ENCODE measurements around the gene LOXL1. TPM values are rescaled to one million over a fixed set of nuclear protein-coding genes. Genes with fewer than 3 reads are reported as not detected.

LOXL1 gene
- total and polyA plus RNA-seq, 9 of the 15 experiments (the other 6 are each of a cell fraction or from before 2014, with no cell fraction given) = 0.14 TPM; not detected in 8

- TF ChIP-seq HEY1 (CRISPR knock-in tag; IDR thresholded peaks at IDR 0.05; ENCODE audit: borderline replicate concordance) = no peak
- no peak for TF ChIP-seq SNRNP70 (optimal IDR thresholded peaks at IDR 0.05; ENCODE audit: low read depth, low read length)
- no peak for TF ChIP-seq CBX3 (IDR thresholded peaks at IDR 0.05; ENCODE audit: borderline replicate concordance in 1 of 2, low read length in 2 of 2)
- TF ChIP-seq NFE2L1 (tag; IDR thresholded peaks at IDR 0.05; ENCODE audit: borderline replicate concordance, low read depth) = no peak
- TF ChIP-seq ZKSCAN1 (IDR thresholded peaks at IDR 0.05; ENCODE audit: low read depth, low read length) = no peak
- no peak for TF ChIP-seq SMARCE1 (IDR thresholded peaks at IDR 0.05)
- no peak for TF ChIP-seq BACH1 (tag; IDR thresholded peaks at IDR 0.05)
- TF ChIP-seq CHD1 (IDR thresholded peaks at IDR 0.05; ENCODE audit: low read length) = no peak
- no peak for TF ChIP-seq POLR3A (IDR thresholded peaks at IDR 0.05; ENCODE audit: borderline replicate concordance, extremely low read depth, insufficient read depth, insufficient read length)
- no peak for TF ChIP-seq FOXK1 (CRISPR knock-in tag; IDR thresholded peaks at IDR 0.05; ENCODE audit: borderline replicate concordance)
These were observed 40.1 kb upstream of the LOXL1 start (continued) for GRCh38 chr15:73885954-73886700.

- in situ Hi-C loops (cut with MboI) (no loop called here), intact Hi-C loops (cut with micrococcal nuclease) (no loop called here)
- no peak overlapping the region for H3K9ac ChIP-seq (ENCODE audit: insufficient read depth in 1 of 2, low read depth in 2 of 2, low read length in 2 of 2)
- no TSS peak for BruUV-seq (replicated peaks)
- H4K20me1 ChIP-seq (replicated peaks; ENCODE audit: control insufficient read depth, insufficient read depth, low read length) = 0 out of 2 replicates have a peak, but pooled peaks cover 6% of the 10 kb centered on the region
- no peak overlapping the region for H2AFZ ChIP-seq (ENCODE audit: low read depth, low read length)
- H3K27ac ChIP-seq (ENCODE audit: extremely low read depth, low read depth, low read length) = no peak overlapping the region
- H3K27me3 ChIP-seq (ENCODE audit: control insufficient read depth in 2 of 2, insufficient read depth in 2 of 2, low read length in 2 of 2) = peaks cover 0 to 11% of the 10 kb centered on the region in 2 experiments; a peak in 3 of 5 replicates
- ATAC-seq = no peak
- no peak overlapping the region for H3K4me2 ChIP-seq (ENCODE audit: insufficient read depth, low read length)
- H3K79me2 ChIP-seq (ENCODE audit: control insufficient read depth, insufficient read depth, low read length) = no peaks in the 10 kb centered on the region
- no peak overlapping the region for H3K4me3 ChIP-seq
- ChIA-PET POLR2A (interaction anchor here (0.7 kb wide), 1 partner anchor 13 kb away, joined by 3 read pairs; no protein-coding TSS in a partner anchor), CTCF (ENCODE audit: low intra/inter-chr PET ratio) (no interaction called here)
- 3% methylated on average over 5 of the region's 5 CpGs for WGBS (ENCODE audit: insufficient coverage, low coverage, missing lambda C conversion rate)
- H3K9me3 ChIP-seq (replicated peaks; ENCODE audit: control insufficient read depth, insufficient read depth, low read depth, low read length) = no peaks in the 10 kb centered on the region
- no peaks in the 10 kb centered on the region for H3K36me3 ChIP-seq (ENCODE audit: control insufficient read depth, insufficient read depth, low read length)
- no peak for FAIRE-seq
- no peaks in the 10 kb centered on the region for H3K9me1 ChIP-seq (ENCODE audit: control insufficient read depth, insufficient read depth, low read length)
- H3K4me1 ChIP-seq (replicated peaks in 1 of 2; ENCODE audit: control insufficient read depth in 2 of 2, insufficient read depth in 2 of 2, low read length in 2 of 2) = no peaks in the 10 kb centered on the region
- DNase-seq (ENCODE audit: extremely low read depth in 1 of 4, low spot score in 3 of 4) = no peak
- TF ChIP-seq ZFP36 (IDR thresholded peaks at IDR 0.05; ENCODE audit: low read depth, low read length, partially characterized antibody) = no peak
- TF ChIP-seq TFE3 (CRISPR knock-in tag; IDR thresholded peaks at IDR 0.05) = no peak
- TF ChIP-seq ELF1 (tag; IDR thresholded peaks at IDR 0.05) = no peak
- TF ChIP-seq MCM5 (IDR thresholded peaks at IDR 0.05; ENCODE audit: low read depth) = no peak
- no peak for TF ChIP-seq DIDO1 (tag; IDR thresholded peaks at IDR 0.05; ENCODE audit: low read depth)
- TF ChIP-seq ZNF707 (CRISPR knock-in tag; conservative IDR thresholded peaks at IDR 0.05) = no peak
- TF ChIP-seq PHF21A (IDR thresholded peaks at IDR 0.05; ENCODE audit: borderline replicate concordance, low read depth) = no peak
- no peak for TF ChIP-seq ARNT (IDR thresholded peaks at IDR 0.05)
- no peak for TF ChIP-seq ZNF282 (CRISPR knock-in tag; IDR thresholded peaks at IDR 0.05)
- no peak for TF ChIP-seq GTF2E2 (tag; IDR thresholded peaks at IDR 0.05)
- no peak for TF ChIP-seq C11orf30 (IDR thresholded peaks at IDR 0.05; ENCODE audit: low read depth)
- TF ChIP-seq XRCC5 (IDR thresholded peaks at IDR 0.05; ENCODE audit: low read depth, low read length) = no peak
These were observed 39.4 kb upstream of the LOXL1 start for GRCh38 chr15:73886717-73887345.

All from K562 (cell line).